Astrocyte (in vitro differentiated cells and primary cell): ENCODE data around the gene KCTD11. TPM values are rescaled to one million over a fixed set of nuclear protein-coding genes. Genes with fewer than 3 reads are reported as not detected.
A peak's percentile ranks its signal among the peaks of the same experiment; 100 is the strongest.

ENCODE experiments used
- DNase-seq: peaks from one replicate; pipeline ENCODE4 v3.0.0-alpha.2; 2010; ENCODE audit warnings: low read depth
- FAIRE-seq: peaks from 2 replicates; lab custom pipeline; 2011; peaks lifted over from hg19 to GRCh38; lab: Jason Lieb, UNC
- H2AFZ ChIP-seq: 2 replicates; pipeline ENCODE4 v1.6.0; 2012; ENCODE audit warnings: low read depth, low read length, inconsistent platforms
- H3K27ac ChIP-seq: 2 replicates; pipeline ENCODE4 v1.5.1; 2011; ENCODE audit warnings: low read depth, low read length, inconsistent platforms
- H3K27me3 ChIP-seq: 2 replicates; pipeline ENCODE4 v1.6.0; 2011; ENCODE audit warnings: low read length, inconsistent platforms; ENCODE audit not compliant: insufficient read depth
- H3K36me3 ChIP-seq: 2 replicates; pipeline ENCODE4 v1.5.1; 2011; ENCODE audit warnings: low read length, inconsistent platforms; ENCODE audit not compliant: insufficient read depth
- H3K4me1 ChIP-seq: 2 replicates; pipeline ENCODE4 v1.5.1; 2011; ENCODE audit warnings: low read length, inconsistent platforms; ENCODE audit not compliant: insufficient read depth
- H3K4me2 ChIP-seq: 2 replicates; pipeline ENCODE4 v1.6.0; 2012; ENCODE audit warnings: low read length, inconsistent platforms
- H3K4me3 ChIP-seq: 2 replicates; pipeline ENCODE4 v1.5.1; 2011; ENCODE audit warnings: low read depth, mild to moderate bottlenecking, low read length, inconsistent platforms; ENCODE audit not compliant: insufficient read depth
- H3K79me2 ChIP-seq: 2 replicates; pipeline ENCODE4 v1.6.0; 2012; ENCODE audit warnings: mild to moderate bottlenecking, low read length, inconsistent platforms; ENCODE audit not compliant: insufficient read depth
- H3K9ac ChIP-seq: 2 replicates; pipeline ENCODE4 v1.6.0; 2012; ENCODE audit warnings: mild to moderate bottlenecking, low read length, inconsistent platforms
- H3K9me3 ChIP-seq: 2 replicates; pipeline ENCODE4 v1.5.1; 2012; ENCODE audit warnings: low read depth, mild to moderate bottlenecking, low read length, inconsistent platforms; ENCODE audit not compliant: insufficient read depth
- H4K20me1 ChIP-seq: 2 replicates; pipeline ENCODE4 v1.6.0; 2012; ENCODE audit warnings: low read length, inconsistent platforms; ENCODE audit not compliant: insufficient read depth
- H3K27ac Mint-ChIP-seq: one replicate; pipeline ENCODE4 v1.8.0; 2021; ENCODE audit warnings: mild to moderate bottlenecking, mixed read lengths; ENCODE audit not compliant: unreplicated experiment
- H3K27me3 Mint-ChIP-seq: one replicate; pipeline ENCODE4 v1.8.0; 2021; ENCODE audit warnings: low read depth, mixed read lengths; ENCODE audit not compliant: unreplicated experiment
- H3K36me3 Mint-ChIP-seq: one replicate; pipeline ENCODE4 v1.8.0; 2021; ENCODE audit warnings: low read depth, mixed read lengths; ENCODE audit not compliant: unreplicated experiment
- H3K4me1 Mint-ChIP-seq: one replicate; pipeline ENCODE4 v1.8.0; 2021; ENCODE audit warnings: low read depth, mixed read lengths; ENCODE audit not compliant: unreplicated experiment
- H3K4me3 Mint-ChIP-seq: one replicate; pipeline ENCODE4 v1.8.0; 2021; ENCODE audit warnings: mild to moderate bottlenecking, moderate library complexity, mixed read lengths; ENCODE audit not compliant: unreplicated experiment
- H3K9me3 Mint-ChIP-seq: one replicate; pipeline ENCODE4 v1.8.0; 2021; ENCODE audit warnings: mild to moderate bottlenecking, mixed read lengths; ENCODE audit not compliant: unreplicated experiment
- CTCF ChIP-seq: IDR thresholded peaks from 2 replicates; pipeline ENCODE4 v1.5.1; 2011; ENCODE audit warnings: low read depth, mild to moderate bottlenecking, inconsistent platforms, low read length, moderate library complexity; ENCODE audit not compliant: insufficient read depth
- EZH2 ChIP-seq: IDR thresholded peaks from 2 replicates; pipeline ENCODE4 v1.6.1; 2012; ENCODE audit warnings: mild to moderate bottlenecking, low read length, inconsistent platforms; ENCODE audit not compliant: insufficient read depth
- total RNA-seq: library from RNA; stranded (reverse); gene quantifications from 2 replicates; pipeline ENCODE4 v1.2.1, GENCODE V29; 2021

The KCTD11 gene
- total RNA-seq, 1 donor from 2014 or later, result 31.6 TPM

DNA sequence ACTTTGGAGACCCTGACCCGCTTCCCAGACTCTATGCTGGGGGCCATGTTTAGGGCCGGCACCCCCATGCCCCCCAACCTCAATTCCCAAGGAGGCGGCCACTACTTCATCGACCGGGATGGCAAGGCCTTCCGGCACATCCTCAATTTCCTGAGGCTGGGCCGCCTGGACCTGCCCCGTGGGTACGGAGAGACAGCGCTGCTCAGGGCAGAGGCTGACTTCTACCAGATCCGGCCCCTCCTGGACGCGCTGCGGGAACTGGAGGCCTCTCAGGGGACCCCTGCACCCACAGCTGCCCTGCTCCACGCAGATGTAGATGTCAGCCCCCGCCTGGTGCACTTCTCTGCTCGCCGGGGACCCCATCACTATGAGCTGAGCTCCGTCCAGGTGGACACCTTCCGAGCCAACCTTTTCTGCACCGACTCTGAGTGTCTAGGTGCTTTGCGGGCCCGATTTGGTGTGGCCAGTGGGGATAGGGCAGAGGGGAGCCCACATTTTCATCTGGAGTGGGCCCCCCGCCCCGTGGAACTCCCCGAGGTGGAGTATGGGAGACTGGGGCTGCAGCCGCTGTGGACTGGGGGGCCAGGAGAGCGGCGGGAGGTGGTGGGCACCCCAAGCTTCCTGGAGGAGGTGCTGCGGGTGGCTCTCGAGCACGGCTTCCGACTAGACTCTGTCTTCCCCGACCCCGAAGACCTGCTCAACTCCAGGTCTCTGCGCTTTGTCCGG lies 1.1 kb downstream of the KCTD11 start:
- no peak overlapping the region for H3K27ac ChIP-seq
- H3K4me1 ChIP-seq, result peaks cover 32% of the 10 kb centered on the region
- no peaks in the 10 kb centered on the region for H3K27me3 Mint-ChIP-seq
- H2AFZ ChIP-seq, result no peak overlapping the region
- H3K27me3 ChIP-seq, result peaks cover 3% of the 10 kb centered on the region
- no peak for DNase-seq
- no peaks in the 10 kb centered on the region for H3K9me3 Mint-ChIP-seq
- no peaks in the 10 kb centered on the region for H3K36me3 Mint-ChIP-seq
- peak overlapping the region; percentile 99 for H3K9ac ChIP-seq
- H3K27ac Mint-ChIP-seq, result peak overlapping the region; percentile 99
- peaks cover 21% of the 10 kb centered on the region for H3K4me1 Mint-ChIP-seq
- no peaks in the 10 kb centered on the region for H3K9me3 ChIP-seq
- peak overlapping the region; percentile 87 for H3K4me3 ChIP-seq
- H3K79me2 ChIP-seq, result peaks cover 34% of the 10 kb centered on the region
- peak overlapping the region; percentile 97 for H3K4me2 ChIP-seq
- TF ChIP-seq EZH2 (no peak), CTCF (no peak)
- H4K20me1 ChIP-seq, result peaks cover 30% of the 10 kb centered on the region
- H3K36me3 ChIP-seq, result no peaks in the 10 kb centered on the region
- H3K4me3 Mint-ChIP-seq, result peak overlapping the region; percentile 94
- FAIRE-seq, result no peak

- FAIRE-seq, result no peak
These were observed 2.4 kb downstream of the KCTD11 start for GRCh38 chr17:7354262-7354843.

More at GRCh38 chr17:7354262-7354843, 2.4 kb downstream of the KCTD11 start:
- Histone ChIP-seq H3K27ac (no peak overlapping the region), H3K27me3 (peaks cover 3% of the 10 kb centered on the region), H3K9me3 (no peaks in the 10 kb centered on the region), H3K9ac (peak overlapping the region; percentile 30), H3K4me1 (peaks cover 32% of the 10 kb centered on the region), H4K20me1 (peaks cover 25% of the 10 kb centered on the region), H3K4me3 (no peak overlapping the region), H3K36me3 (no peaks in the 10 kb centered on the region), H3K4me2 (peak overlapping the region; percentile 97), H2AFZ (no peak overlapping the region), H3K79me2 (peaks cover 34% of the 10 kb centered on the region)
- TF ChIP-seq CTCF (no peak), EZH2 (no peak)
- no peaks in the 10 kb centered on the region for H3K27me3 Mint-ChIP-seq
- DNase-seq, result peak; percentile 63
- H3K4me1 Mint-ChIP-seq, result peaks cover 20% of the 10 kb centered on the region
- H3K4me3 Mint-ChIP-seq, result peak overlapping the region; percentile 94
- no peaks in the 10 kb centered on the region for H3K36me3 Mint-ChIP-seq
- H3K9me3 Mint-ChIP-seq, result no peaks in the 10 kb centered on the region
- peak overlapping the region; percentile 80 for H3K27ac Mint-ChIP-seq
